Neural progenitor cell (in vitro differentiated cells): ENCODE measurements around the gene ILKAP.

Source experiments
- CTCF ChIP-seq: fragments of 200-600 bp; sonication (generic); IDR thresholded peaks from 2 replicates; pipeline ENCODE4 v1.5.1; 2017; ENCODE audit warnings: antibody characterized with exemption, mild to moderate bottlenecking
- EZH2 ChIP-seq: fragments of 200-600 bp; sonication (generic); IDR thresholded peaks from 2 replicates; pipeline ENCODE4 v1.6.1; 2017; ENCODE audit warnings: antibody characterized with exemption, mild to moderate bottlenecking, moderate library complexity
- EZH2phosphoT487 ChIP-seq: fragments of 200-600 bp; sonication (generic); IDR thresholded peaks from 2 replicates; pipeline ENCODE4 v1.6.1; 2017; ENCODE audit warnings: antibody characterized with exemption

- TF ChIP-seq EZH2phosphoT487 (no peak), CTCF (no peak), EZH2 (no peak)
Observed at GRCh38 chr2:238140040-238140439, 63.5 kb downstream of the ILKAP start.
